ENCODE results near the gene DRP2. TPM values are rescaled to one million over a fixed set of nuclear protein-coding genes. Genes with fewer than 3 reads are reported as not detected.
A peak's percentile ranks its signal among the peaks of the same experiment; 100 is the strongest.

Gene DRP2
- total RNA-seq, 1 experiment from 2014 or later: 0.40 TPM

GRCh38 chrX:101230636-101231035 is 11.1 kb downstream of the DRP2 start:
- TF ChIP-seq CTCF (IDR thresholded peaks at IDR 0.05; ENCODE audit: unreplicated experiment): no peak
- Mint-ChIP-seq H3K36me3 (ENCODE audit: insufficient read depth, unreplicated experiment) (no peaks in the 10 kb centered on the region), H3K27ac (ENCODE audit: low read depth, unreplicated experiment) (no peak overlapping the region), H3K27me3 (ENCODE audit: insufficient read depth, unreplicated experiment) (peaks cover 47% of the 10 kb centered on the region), H3K9me3 (ENCODE audit: unreplicated experiment) (no peaks in the 10 kb centered on the region), H3K4me1 (ENCODE audit: insufficient read depth, unreplicated experiment) (peaks cover 7% of the 10 kb centered on the region), H3K4me3 (ENCODE audit: unreplicated experiment) (no peak overlapping the region)
- peak; percentile 11 for DNase-seq (ENCODE audit: unreplicated experiment)
- no TSS peak for BruUV-seq (replicated peaks)
- intact Hi-C loops (cut with micrococcal nuclease): no loop called here
- POLR2A ChIA-PET: no interaction called here
- CTCF ChIA-PET: no interaction called here

GRCh38 chrX:101231080-101231479 is 11.5 kb downstream of the DRP2 start:
- BruUV-seq (replicated peaks): no TSS peak
- intact Hi-C loops (cut with micrococcal nuclease): no loop called here
- CTCF ChIA-PET: no interaction called here
- Mint-ChIP-seq H3K27ac (ENCODE audit: low read depth, unreplicated experiment) (no peak overlapping the region), H3K27me3 (ENCODE audit: insufficient read depth, unreplicated experiment) (peaks cover 51% of the 10 kb centered on the region), H3K4me1 (ENCODE audit: insufficient read depth, unreplicated experiment) (peaks cover 7% of the 10 kb centered on the region), H3K9me3 (ENCODE audit: unreplicated experiment) (no peaks in the 10 kb centered on the region), H3K36me3 (ENCODE audit: insufficient read depth, unreplicated experiment) (no peaks in the 10 kb centered on the region), H3K4me3 (ENCODE audit: unreplicated experiment) (no peak overlapping the region)
- TF ChIP-seq CTCF (IDR thresholded peaks at IDR 0.05; ENCODE audit: unreplicated experiment): no peak
- POLR2A ChIA-PET: no interaction called here
- DNase-seq (ENCODE audit: unreplicated experiment): no peak

GRCh38 chrX:101232316-101232715 is 12.7 kb downstream of the DRP2 start:
- no peak overlapping the region for H3K4me3 Mint-ChIP-seq (ENCODE audit: unreplicated experiment)
- ChIA-PET CTCF (interaction anchor here (0.7 kb wide), 1 partner anchor 749 kb away, joined by 3 read pairs; no protein-coding TSS in a partner anchor), POLR2A (no interaction called here)
- no peak overlapping the region for H3K27ac Mint-ChIP-seq (ENCODE audit: low read depth, unreplicated experiment)
- TF ChIP-seq CTCF (IDR thresholded peaks at IDR 0.05; ENCODE audit: unreplicated experiment): no peak
- intact Hi-C loops (cut with micrococcal nuclease): no loop called here
- peaks cover 61% of the 10 kb centered on the region for H3K27me3 Mint-ChIP-seq (ENCODE audit: insufficient read depth, unreplicated experiment)
- BruUV-seq (replicated peaks): no TSS peak
- no peaks in the 10 kb centered on the region for H3K36me3 Mint-ChIP-seq (ENCODE audit: insufficient read depth, unreplicated experiment)
- peaks cover 7% of the 10 kb centered on the region for H3K4me1 Mint-ChIP-seq (ENCODE audit: insufficient read depth, unreplicated experiment)
- DNase-seq (ENCODE audit: unreplicated experiment): no peak
- no peaks in the 10 kb centered on the region for H3K9me3 Mint-ChIP-seq (ENCODE audit: unreplicated experiment)

- Mint-ChIP-seq H3K9me3 (ENCODE audit: unreplicated experiment) (no peaks in the 10 kb centered on the region), H3K27ac (ENCODE audit: low read depth, unreplicated experiment) (no peak overlapping the region), H3K4me3 (ENCODE audit: unreplicated experiment) (no peak overlapping the region), H3K4me1 (ENCODE audit: insufficient read depth, unreplicated experiment) (no peaks in the 10 kb centered on the region), H3K27me3 (ENCODE audit: insufficient read depth, unreplicated experiment) (peaks cover 32% of the 10 kb centered on the region), H3K36me3 (ENCODE audit: insufficient read depth, unreplicated experiment) (no peaks in the 10 kb centered on the region)
- ChIA-PET CTCF (no interaction called here), POLR2A (no interaction called here)
- BruUV-seq (replicated peaks): no TSS peak
- no peak for DNase-seq (ENCODE audit: unreplicated experiment)
- TF ChIP-seq CTCF (IDR thresholded peaks at IDR 0.05; ENCODE audit: unreplicated experiment): no peak
- intact Hi-C loops (cut with micrococcal nuclease): no loop called here
These were observed 17.5 kb downstream of the DRP2 start for GRCh38 chrX:101237041-101237440.
